Fibroblast of skin of back (primary cell): ENCODE data around the gene TSC22D4.

Experiments
- DNase-seq: peaks from one replicate; pipeline ENCODE4 v3.0.0-alpha.2; 2013

Gene TSC22D4

DNA sequence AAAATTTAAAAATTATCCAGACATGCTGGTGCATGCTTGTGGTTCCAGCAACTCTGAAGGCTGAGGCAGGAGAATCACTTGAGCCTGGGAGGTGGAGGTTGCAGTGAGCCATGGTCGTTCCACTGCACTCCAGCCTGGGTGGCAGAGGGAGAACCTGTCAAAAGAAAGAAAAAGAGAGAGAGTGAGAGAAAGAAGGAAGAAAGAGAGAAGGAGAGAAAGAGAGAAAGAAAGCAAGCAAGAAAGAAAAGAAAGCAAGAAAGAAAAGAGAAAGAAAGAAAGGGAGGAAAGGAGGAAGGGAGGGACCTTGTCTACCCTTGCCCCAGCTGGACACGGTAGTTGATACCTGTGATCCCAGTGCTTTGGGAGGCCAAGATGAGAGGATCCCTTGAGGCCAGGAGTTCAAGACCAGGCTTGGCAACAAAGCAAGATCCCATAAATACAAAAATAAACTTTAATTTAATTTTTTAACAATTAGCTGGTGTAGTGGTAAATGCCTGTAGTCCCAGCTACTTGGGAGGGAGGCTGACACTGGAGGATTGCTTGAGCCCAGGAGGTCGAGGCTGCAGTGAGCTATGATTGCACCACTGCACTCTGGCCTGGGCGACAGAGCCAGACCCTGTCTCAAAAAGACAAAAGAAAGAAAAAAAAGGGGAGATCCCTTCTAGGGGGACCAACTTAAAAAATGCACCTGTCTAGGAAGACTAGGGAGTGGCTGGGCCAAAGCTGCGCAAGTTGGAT, 13.9 kb upstream of the TSC22D4 start:
- DNase-seq = no peak

DNA sequence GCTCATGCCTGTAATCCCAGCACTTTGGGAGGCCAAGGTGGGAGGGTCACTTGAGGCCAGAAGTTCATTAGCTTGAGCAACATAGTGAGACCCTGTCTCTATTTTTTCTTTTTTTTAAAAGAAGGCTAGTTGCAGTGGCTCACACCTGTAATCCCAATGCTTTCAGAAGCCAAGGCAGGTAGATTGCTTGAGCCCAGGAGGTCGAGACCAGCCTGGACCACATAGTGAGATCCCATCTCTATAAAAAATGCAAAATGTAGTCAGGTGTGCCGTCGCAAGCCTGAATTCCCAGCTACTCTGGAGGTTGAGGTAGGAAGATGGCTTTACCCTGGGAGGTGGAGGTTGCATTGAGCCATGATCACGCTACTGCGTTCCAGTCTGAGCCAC, 12.2 kb upstream of the TSC22D4 start:
- no peak for DNase-seq

DNA sequence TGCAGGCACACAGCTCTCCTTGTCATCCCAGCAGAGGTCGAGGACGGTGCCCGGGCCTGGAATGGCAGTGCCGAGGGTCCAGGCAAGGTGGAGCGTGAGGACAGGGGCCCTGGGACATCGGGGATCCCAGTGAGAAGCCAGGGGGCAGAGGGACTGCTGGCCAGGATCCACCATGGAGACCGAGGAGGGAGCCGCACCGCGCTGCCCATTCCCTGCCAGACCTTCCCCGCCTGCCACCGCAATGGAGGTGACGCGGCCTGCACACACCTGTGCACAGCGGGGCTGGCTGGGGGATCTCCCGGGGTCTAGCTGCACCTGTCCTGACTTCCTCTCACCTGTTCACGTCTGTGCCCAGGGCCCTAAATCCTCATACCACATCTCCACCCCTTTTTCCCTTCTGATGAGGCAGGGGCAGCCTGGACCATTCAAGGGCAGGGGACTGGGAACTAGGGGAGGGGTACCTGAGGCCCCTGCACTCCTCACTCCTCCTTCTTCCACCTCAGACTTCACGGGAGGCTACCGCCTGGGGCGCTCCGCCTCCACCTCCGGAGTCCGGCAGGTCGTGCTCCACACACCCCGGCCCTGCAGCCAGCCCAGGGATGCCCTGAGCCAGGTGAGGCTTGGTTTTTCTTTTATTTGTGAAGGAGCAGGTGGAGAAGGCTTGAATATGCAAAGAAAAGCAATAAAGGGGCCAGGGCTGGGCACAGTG, 11.6 kb upstream of the TSC22D4 start:
- DNase-seq = no peak

DNA sequence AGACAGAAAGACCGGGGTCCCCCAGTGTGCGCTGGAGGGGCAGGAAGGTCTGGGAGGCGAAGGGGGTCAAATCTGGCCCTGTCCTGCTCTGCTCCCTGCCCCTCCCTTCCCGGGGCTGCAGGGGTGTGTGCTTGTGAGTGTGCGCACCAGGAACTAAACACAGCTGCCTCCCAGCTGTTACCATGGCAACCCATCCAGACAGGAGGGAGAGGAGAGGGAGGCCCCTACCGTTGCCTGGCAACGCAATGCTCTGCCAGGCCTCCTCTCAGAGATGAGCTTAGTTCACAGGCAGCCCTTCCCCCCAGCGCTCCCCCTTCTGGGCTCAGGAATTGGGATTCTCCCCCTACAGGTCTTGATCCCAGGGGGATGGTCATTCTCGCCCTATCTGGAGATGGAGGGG, 10.8 kb upstream of the TSC22D4 start:
- DNase-seq = peak; percentile 93

DNA sequence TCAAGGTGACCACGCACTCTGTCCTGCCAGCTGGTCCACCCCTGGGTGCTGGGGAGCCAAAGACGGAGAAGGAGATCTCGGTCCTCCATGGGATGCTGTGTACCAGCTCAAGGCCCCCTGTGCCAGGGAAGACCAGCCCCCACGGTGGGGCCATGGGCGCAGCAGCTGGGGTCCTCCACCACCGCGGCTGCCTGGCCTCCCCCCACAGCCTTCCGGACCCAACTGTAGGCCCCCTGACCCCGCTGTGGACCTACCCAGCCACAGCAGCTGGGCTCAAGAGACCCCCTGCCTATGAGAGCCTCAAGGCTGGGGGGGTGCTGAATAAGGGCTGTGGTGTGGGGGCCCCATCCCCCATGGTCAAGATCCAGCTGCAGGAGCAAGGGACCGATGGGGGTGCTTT, 10.1 kb upstream of the TSC22D4 start:
- no peak for DNase-seq

DNA sequence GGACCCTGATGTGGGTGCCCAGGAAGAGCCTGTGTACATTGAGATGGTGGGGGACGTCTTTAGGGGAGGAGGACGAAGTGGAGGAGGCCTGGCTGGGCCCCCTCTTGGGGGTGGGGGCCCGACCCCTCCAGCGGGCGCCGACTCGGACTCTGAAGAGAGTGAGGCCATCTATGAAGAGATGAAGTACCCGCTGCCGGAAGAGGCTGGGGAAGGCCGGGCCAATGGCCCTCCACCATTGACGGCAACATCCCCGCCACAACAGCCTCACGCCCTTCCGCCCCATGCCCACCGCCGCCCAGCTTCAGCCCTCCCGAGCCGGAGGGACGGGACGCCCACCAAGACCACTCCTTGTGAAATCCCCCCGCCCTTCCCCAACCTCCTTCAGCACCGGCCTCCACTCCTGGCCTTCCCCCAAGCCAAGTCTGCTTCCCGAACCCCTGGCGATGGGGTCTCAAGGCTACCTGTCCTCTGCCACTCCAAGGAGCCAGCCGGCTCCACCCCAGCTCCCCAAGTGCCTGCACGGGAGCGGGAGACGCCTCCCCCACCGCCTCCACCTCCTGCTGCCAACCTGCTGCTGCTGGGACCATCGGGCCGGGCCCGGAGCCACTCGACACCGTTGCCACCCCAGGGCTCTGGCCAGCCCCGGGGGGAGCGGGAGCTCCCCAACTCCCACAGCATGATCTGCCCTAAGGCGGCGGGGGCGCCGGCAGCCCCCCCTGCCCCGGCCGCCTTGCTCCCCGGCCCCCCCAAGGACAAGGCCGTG, 9.5 kb upstream of the TSC22D4 start:
- no peak for DNase-seq

DNA sequence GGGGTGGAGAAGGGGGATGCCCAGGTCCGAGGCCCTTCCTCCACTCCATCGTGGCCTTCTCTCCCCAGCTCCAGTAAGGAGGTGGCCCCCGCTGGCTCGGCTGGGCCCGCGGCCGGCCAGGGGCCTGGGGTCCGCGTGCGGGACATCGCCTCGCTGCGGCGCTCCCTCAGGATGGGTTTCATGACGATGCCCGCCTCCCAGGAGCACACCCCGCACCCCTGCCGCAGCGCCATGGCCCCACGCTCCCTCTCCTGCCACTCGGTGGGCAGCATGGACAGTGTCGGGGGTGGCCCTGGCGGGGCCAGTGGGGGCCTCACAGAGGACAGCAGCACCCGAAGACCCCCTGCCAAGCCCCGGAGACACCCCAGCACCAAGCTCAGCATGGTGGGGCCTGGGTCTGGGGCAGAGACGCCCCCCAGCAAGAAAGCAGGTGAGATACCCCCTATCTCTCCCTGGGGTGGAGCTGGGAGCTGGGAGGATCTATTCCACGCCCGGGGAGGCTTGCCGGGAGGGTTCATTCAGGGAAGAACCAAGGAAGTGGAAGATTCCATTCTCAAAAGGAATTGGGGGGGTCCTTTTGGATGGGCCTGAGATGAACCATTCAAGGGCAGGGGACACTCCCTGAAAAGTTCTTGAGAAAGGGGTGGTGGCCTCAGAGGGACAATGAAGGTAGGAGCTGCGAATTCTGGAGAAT, 7.9 kb upstream of the TSC22D4 start:
- DNase-seq = peak; percentile 55

DNA sequence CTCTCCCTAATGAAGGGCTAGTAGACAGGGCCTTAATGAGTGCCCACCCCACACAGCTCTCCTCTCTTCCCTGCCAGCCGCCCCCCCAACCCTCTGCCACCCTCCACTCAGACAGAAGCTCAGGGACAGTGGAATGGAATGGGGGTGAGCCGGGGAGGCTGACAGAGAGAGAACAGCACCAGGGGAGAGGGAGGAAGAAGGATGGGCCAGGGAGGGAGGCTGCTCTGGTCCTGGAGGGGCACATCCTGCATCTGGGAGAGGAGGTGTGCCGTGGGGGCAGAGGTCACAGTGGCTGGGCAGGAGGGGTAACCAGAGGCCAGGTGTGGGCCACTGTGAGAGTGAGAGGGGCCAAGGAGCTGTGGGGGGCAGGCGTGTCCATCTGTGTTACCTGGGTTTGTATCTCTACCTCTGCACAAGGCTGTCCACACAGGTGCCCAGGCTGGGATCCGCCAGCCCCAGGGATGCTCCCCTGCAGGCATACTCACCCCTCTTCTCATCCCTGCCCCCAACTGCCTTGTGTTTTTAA, 7.2 kb upstream of the TSC22D4 start:
- no peak for DNase-seq

DNA sequence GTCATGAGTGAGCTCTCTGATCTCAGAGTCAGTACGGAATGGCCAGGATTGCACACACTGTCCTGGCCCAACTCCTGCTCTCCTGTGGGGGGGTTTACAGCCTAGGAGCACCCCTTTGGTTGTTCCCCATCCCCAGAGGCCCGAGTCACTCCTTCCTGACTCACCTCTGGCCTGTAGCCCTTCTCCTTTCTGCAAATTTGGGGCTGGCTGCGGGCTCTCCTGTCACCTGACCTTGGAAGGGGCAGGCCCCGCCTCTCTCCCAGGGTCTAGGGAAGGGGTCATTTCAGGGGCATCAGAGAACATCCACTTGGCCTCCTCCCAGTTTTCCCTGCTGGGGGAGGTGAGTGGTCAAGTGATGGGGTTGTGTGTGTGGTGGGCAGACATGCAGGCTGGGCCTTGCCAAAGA, 6.5 kb upstream of the TSC22D4 start:
- DNase-seq = no peak

DNA sequence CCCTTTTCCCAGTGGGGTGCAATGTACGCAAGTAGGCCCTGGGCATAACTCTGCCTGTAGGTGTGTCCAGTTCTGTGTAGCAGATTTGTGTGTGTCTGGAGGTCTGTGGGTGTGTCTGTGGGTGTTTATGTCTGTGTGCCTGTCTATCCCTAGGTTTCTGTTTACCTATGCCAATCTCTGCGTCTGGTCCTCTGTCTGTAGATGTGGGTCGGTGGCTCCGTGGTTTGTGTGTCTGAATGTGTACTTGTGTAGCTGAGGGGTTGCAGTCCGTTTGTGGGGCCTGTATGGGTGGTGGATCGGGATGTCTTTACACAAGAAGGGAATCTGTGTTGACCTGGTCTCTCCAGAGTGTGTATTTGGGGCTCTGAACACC, 5.6 kb upstream of the TSC22D4 start:
- DNase-seq = no peak

DNA sequence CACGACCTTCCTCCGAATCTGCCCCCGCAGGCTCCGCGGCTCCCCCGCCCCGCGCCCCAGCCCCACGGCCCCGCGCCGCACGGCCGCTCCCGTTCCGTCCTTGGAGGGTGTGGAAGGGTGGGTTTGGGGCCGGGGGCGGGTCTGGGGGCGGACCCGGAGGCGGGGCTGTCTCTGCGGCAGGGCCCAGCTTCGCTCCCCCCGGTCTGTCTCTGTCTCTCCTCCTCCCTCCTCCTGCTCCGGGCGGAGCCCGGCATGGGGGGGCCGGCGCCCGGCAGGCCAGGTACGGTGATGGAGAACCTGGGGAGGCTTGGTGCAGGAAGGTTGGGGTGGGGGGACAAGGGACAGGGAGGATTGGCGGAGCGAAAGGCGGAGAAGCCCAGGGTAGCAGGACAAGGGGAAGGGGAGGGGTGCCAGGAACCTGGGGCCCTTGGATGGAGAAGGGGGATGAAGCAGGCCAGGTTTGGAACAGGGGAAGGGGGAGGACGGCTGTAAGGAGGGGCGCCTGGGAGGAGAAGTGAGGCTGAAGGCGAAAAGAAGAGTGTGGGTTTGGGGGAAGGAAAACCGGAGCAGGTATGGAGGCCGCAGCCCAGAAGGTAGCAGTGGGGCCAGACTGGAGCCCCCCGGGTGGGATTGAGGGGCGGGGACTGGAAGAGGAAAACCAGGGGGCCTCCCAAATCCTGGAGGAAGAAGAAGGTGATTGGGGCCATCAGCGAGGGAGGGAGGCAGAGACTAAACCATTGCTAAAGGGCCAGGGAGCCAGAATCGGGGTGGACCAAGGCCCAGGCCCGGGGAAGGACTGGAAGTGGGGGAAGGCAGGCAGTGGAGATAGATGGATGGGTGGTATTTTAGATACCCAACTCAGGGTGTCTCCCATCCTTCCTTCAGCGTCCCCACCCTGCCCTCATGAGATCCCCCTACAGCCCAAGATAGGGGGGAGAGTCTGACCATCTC, 5.0 kb upstream of the TSC22D4 start, which contains the start of gene NYAP1:
NYAP1 (plus strand) TSS at position 206 of the 951 bp plus-strand sequence. CDS start 1,385 bp downstream, outside the sequence.
- DNase-seq = peak; percentile 65

DNA sequence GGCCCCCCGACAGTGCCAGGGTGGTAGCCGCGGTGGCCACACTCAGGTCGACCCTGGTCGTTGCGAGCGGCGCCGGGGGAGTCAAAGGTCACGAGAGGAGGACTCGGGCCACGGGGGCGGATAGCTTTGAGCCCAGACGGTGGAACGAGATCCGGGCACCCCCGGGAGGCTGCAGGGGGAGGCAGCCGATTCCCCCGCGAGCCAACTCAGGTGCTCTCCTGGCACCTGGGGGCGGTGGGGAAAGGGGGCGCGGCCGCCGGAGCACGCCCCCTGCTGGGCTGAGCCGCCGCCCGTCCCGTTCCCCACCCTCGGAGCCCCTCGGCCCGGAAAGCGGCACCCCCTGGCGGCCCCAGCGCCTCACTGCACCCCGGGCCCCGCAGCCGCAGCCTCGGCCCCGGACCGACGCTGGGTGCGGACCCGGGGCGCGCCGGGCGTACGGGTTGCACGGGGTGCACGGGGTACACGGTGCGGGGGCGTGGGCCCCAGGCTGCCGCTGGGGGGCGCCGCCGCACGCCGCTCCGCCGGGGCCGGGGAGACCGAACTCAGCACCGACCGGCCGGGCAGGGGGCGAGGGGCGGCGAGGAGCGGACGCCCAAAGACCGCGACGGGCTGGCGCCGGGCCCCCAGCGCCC, 4.2 kb upstream of the TSC22D4 start:
- DNase-seq = peak; percentile 53

DNA sequence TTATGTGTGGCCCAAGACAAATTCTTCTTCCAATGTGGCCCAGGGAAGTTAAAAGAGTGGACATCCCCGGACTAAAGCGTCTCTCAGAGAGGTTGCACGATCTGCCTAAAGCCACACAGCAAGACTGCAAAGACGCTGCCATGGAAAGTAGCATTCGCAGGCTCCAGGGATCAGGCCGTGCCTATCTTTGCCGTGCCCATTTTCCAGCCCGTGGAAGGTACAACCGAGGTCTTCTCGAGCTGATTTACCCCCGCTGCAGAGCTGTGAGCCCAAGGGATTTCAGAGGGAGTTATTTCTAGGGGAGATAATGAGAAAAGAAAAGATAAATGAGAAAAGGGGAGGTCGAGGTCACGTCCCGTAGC, 3.7 kb upstream of the TSC22D4 start:
- DNase-seq = no peak

DNA sequence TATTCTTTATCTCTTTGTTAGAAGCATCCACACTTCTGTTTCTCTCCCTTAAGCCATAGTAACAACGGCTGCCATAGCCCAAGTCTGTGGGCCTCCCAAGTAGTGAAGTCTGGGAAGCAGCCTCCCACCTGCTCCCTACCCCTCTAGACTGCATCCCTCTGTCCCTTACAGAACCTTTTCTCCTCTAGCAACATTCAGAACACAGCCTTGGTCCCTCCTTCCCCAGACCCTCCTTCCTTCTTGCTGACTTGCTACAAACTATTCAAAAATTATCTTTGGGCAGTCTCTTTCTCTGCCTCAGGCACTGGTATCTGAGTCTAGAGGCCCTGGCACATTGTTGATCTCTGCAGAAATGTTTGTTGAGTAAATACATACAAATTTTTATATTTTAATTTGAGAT, 2.5 kb upstream of the TSC22D4 start:
- DNase-seq = no peak

DNA sequence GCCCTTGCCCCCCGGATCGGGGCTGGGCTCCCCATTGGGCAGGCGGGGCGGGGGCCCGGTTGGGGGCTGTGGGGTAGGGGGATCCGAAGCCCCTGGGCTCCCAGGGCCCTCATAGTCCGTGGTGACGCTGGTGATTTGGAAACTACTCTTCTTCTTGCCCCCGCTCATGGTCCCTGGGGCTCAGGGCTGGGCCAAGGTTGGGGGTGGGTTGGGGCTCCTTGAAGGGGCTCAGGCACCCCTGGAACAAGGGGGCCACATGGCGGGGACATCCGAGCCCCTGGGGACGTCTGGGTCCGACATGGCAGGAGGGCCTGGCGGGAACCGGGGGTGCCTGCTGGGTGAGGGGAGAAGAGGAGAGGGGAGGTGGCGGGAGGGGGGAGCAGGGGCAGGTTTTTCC, 1.1 kb downstream of the TSC22D4 start:
- no peak for DNase-seq

DNA sequence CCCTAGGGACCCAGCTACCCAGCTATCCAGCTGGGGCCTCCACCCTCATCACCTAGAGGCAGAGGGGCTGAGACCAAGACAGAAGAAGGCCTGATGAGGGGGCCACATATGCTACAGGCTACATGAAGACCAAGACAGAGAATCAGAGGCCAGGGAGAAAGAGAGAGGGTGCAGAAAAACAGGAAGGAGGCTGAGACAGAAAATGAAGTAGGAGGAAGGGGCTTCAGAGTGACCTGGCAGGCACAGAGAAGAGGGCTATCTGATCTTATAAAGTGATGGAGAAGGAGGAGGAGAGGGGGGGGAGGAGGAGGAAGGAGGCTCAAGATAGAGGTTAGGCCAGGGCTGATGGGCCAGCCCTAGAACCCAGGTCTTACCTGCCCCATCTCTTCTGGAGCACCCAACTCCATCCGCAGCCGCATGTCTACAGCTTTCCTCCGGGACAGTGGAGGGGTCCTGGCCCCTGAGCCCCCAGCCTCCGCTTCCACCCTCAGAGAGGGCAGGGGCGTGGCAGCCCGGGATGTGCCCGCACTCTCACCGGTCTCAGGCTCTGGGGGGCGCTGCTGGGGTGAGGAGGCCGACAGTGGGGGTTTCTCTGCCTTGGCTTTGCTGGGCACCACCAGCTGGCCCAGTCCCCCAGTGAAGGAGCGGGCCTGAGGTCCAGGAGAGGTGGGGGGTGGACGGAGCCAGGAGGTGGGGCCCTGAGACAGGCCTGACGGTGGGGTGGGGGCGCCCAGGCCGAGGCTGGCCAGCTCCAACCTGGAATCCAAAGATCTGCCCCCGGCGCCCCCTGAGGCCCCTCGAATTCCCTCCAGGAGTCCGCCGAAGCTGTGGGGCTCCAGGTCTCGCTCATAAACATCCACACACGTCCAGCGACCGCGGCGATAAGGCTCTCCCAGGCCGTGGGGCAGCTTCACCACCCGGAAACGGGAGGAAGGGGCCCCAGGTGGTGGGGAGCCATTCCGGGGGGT, 1.8 kb downstream of the TSC22D4 start:
- DNase-seq = no peak

DNA sequence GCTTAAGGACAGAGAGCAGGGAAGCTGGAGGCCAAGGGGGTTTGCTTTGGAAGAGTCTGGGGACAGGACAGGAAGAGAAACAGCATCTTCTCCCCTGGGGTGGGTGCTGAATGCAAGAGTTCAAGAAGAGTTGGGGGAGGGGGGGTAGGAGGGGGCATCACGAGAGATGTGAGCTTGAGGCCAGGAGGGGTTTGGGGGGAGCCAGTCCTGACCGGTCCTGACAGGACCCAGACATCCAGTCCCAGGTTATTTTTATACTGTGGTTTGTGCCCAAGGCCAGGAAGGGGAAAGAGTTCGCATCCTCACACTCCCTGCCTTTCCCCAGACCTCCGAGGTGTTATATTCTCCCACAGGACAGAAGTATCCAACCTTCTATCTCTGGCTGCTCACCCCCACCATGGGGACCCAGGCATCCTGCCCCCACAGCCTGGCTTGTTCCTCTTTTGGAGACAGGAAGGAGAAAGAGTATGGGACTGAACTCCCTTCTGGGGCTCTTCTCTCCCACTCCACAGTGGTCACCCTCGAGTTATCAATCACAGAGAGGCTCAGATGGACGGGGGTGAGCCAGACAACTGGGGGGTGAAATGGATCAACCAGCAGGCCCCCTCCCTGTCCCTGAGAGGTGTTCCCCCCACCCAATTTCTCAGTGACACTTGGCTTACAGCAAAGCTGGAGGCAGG, 2.8 kb downstream of the TSC22D4 start:
- DNase-seq = no peak

DNA sequence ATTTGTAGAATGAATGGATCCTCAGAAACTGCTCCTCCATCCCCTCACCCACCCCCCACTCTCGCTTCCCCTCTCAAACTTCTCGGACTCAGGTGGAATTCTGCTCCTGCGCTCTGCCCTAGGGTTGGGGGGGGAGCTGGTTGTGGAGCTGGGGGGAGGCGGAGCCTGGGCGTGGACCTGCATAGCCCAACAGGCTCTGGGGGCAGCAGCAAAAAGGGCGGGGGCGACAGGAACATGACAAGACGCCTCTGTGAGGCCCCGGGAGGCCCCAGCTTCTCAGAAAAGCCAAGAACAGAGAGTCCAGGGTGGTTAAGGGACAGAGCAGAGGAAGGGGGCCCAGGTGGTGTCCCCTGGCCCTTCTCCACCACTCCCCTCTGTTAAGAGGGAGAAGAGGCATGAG, 3.5 kb downstream of the TSC22D4 start:
- no peak for DNase-seq

DNA sequence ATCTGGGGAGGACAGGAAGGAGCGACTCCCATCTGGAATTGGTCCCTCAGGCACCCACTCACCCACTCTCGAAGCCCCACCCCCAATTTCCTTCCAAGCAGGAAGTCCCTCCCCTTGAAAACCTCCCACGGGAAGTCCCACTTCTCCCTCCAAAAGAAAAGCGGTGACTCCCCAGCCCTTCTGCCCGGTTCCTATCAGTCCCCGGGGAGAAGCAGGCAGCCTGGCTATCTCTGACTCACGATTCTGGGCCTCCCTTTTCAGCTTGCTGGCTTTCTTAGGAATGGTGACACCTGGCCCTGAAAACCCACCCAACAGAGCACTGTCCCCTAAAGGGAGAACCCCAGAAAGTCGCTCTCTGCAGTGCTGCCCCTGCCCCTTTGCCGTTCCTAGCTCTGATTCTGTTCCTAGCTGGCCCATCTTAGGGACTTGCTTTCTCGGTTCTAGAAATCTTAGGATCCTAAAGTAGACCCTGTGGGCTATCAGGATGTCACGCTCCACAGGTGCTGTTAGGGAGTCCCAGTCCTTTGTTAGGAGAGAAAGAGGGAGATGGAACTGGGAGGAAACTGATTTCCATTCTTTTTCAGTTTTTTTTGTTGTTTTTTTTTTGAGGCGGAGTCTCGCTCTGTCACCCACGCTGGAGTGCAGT, 6.0 kb downstream of the TSC22D4 start:
- DNase-seq = peak; percentile 77
